RPMI7951 (cell line): ENCODE data around the gene SREBF2. TPM values are rescaled to one million over a fixed set of nuclear protein-coding genes. Genes with fewer than 3 reads are reported as not detected.

Experiments used
- DNase-seq: peaks from one replicate; pipeline ENCODE4 v3.0.0-alpha.2; 2012; ENCODE audit warnings: low read depth
- total RNA-seq: library from RNA; depleted of rRNA; stranded (reverse); fragments of >200 nt; shearing (Covaris generic); gene quantifications from 2 replicates; pipeline ENCODE4 v1.2.3, GENCODE V29; 2014

The SREBF2 gene
- total RNA-seq, 1 experiment from 2014 or later: 27.6 TPM

DNA sequence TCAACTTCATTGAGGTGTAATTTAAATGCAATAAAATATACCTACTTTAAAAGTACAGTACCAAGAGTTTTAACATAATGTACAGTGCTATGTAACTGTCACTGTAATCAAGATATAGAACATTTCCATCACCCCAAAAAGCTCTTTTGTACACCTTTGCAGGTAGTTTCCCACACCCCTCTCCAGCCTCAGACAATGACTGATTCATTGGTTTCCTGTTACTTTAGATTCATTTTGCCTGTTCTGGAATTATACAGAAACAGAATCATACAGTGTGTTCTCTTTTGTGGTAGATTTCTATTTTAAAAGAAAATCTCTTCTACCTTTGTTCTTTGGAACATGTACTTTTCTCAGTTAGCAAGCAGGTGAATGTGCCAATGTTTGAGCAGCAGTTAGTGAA lies 43.8 kb downstream of the SREBF2 start:
- no peak for DNase-seq

DNA sequence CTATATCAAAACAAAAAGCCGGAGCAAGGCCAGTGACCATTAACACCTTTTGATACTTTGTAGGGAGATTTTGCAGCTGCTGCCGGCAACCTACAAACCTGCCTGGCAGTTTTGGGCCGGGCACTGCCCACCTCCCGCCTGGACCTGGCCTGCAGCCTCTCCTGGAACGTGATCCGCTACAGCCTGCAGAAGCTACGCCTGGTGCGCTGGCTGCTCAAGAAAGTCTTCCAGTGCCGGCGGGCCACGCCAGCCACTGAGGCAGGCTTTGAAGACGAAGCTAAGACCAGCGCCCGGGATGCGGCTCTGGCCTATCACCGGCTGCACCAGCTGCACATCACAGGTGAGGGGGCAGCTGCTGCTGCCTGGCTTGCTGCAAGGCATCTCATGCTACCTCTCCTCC lies 47.7 kb downstream of the SREBF2 start:
- DNase-seq: no peak

DNA sequence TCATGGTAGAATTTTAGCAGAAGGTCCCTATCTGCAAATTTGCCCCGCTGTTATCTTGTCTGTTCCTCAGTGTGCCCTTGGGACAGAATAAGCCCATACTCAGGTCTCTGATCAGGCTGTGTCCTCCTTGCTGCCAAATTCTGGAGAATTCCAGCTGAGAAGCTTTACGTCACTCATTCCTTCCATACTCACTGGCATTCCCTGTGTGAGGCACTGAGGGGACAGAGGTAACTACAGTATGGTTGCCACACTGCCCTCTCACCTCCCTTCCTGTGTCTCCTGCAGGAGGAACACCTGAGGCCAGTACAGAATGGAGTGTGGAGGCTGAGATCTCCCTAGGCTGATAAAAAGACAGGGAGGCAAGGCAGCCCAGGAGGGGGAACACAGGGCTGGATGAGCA lies 50.5 kb downstream of the SREBF2 start:
- DNase-seq: no peak

DNA sequence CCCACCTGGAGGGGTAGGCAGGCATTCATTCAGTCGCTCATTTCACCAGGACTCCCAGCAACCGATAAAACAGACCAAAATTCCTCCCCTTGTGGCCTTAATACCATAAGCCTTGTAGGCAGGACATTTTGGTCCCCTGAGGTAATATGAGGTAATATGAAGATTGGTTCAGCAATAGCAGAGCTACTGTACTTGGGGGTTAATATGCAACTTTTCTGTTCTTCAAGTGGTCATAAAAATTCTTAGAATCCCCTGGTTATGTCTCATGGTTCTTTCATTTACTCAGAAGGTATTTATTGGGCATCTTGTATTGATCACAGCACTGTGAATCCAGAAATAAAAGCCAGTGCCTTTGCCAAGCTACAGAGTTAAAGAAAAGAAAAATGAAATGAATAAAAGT lies 52.2 kb downstream of the SREBF2 start:
- DNase-seq: no peak

DNA sequence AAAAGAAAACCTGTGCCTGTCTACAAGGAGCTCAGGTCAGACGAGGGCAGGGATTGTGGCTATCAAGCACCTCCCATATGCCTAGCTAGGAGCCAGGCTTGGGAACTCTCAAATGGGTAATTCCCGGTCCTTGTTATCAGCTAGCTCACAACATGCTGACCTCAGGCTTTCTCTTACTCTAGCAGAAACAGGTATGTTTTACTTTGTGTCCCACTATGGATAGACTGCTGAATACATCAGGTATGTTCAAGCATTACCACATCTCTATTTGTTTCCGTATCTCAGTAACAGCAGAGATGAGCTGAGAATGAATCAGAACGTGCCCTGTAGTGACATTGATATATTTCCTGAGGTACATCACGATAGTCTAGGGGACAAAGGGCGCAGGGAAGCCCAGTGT lies 52.6 kb downstream of the SREBF2 start:
- DNase-seq: no peak

DNA sequence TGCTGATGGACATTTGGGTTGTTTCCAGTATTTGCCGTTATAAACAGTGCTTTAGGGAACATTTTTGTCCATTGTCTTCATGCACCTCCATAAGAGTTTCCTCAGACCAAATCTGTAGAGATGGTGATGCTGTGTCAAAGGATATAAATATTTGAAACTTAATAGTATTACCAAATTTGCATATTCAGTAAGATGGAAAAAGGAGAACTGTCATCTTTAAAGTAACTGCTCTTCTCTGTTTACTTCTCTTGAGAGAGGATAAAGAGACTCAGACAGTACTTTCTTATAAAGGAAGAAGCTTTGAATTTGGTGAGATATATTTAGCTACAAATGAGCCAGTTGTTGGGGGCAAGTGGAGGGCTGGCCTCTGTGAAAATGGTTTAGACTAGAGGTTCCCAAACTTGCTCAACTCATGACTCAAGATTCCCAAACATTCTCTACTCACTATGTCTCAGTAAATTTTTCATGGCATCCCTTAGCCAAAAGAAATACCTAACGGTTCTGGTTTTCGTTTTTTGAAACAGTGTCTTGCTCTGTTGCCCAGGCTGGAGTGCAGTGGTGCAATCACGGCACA lies 55.8 kb downstream of the SREBF2 start:
- no peak for DNase-seq

DNA sequence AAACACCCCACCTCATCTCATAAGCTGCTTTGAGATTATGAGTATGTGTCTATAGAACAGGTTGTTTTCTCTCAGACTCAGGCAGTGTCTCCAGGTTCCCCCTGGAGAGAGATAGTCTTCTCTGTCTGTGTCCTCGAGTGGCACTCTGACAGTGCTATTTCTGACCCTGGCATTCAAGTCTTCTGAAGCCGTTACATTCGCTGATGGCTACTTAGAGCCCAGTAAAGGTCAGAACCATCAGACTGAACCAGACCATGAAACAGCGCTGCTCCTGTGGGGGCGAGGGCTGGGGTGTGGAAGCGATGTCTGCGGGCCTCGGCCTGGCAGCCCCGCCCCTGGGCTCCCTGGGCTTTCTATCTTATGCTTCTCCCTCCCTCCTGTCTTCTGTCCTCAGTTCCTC lies 58.5 kb downstream of the SREBF2 start:
- no peak for DNase-seq

DNA sequence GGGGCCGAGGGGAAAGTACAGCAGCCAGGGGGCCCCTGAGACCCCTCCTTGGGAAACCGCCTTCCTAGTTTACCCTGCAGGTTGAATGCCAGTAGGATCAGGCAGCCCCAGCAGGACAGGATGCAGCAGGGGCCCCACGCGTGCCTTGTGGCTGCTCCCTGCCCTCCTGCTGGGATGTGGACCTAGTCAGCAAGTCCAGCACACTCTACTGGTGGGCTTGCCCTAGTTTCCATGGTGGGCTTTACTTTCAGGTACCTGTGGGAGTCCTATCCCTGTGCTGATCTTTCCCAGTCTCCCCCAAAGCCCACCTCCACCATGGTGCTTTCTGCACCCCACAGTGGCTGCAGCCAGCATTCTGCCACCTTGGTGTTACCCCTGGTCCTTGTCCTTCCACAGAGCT lies 59.8 kb downstream of the SREBF2 start:
- no peak for DNase-seq

DNA sequence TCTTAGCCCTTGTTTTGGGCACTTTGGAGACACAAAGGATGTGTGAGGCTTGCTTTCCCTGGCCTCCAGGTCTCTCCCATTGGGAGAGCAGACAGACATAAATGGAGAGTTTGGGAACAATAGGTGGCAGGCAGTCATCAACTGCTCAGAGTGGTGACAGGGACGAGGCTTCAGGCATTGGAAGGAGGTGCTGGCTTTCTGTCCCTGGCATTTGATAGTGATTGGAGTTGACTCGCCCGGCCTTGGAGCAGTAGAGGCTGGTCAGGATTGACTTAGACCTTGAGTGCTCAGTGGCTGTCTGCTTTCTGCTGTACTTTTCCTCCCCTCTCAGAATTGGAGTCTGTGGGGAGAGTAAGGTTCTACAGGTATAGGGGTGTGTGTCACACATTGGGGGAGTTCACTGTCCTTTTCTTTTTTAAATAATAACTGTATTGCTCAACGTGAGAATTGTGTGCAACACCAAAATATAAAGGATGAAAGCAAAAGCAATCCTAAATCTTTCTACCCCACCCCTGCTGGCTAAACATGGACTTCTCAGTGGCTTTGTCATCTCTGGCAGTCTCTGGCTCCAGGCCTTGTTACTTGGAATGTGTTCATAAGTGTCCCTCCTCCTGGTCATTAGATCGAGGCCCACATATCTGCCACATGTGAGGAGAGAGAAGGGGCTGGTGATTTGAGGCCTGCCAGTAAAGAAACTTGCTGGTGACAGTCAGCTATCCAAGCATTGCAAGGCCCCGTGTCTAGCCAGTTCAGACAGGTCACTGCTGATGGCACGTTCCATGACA lies 60.9 kb downstream of the SREBF2 start:
- no peak for DNase-seq

DNA sequence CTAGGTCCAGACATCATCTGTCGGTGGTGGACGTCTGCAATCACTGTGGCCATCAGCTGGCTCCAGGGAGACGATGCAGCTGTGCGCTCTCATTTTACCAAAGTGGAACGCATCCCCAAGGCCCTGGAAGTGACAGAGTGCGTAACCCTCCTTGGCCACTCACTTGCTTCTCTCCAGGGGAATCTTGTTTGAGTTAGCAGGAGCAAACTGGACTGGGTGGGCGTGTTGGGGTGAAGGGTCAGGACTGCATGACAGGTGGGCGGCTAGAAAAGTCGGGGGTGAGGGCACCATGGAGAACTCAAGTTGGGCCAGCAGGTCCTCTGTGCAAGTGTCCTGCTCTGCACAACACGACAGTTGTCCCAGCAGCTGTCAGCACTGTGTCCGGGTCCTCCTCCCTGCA lies 65.7 kb downstream of the SREBF2 start:
- no peak for DNase-seq

DNA sequence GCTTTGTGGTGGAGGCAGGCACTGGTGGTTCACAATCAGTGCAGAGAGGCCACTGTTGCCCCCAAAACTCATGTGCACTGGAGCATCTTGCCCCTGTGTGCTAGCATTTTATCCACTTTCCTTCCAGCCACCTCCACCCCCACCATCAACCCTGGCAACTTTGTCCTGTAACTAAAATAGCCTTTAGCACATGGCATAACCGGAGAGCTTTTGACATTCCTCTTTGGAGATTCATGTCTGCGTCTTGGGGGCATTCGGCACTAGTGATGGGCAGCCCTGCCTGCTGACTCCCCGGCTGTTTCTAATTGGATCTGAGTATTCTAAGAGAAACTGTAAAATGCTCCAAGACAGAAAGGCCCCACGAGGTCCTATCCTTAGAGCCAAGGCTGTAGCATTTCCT lies 66.2 kb downstream of the SREBF2 start:
- DNase-seq: no peak

DNA sequence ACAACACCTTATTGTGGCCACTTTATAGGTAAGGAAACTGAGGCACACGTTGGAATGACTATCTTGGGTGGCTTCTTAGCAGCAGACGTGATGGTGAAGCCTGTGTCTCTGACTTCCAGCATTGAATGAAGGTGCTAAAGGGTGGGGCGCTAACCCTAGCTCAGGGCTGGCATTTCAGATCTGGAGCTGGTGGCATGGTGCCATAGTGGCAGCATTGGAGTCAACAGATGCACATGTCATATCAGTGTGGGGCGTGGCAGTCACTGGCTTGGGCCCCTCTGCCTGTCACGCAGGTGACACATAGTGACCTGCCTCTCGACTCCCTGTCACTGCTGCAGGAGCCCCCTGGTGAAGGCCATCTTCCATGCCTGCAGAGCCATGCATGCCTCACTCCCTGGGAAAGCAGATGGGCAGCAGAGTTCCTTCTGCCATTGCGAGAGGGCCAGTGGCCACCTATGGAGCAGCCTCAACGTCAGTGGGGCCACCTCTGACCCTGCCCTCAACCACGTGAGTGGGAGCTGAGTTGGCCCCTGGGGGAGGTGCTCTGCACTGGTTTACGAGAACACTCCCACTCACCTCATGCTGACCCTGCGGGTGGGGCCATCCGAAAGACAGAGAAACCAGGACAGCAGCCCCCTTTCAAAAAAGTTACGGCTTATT lies 67.2 kb downstream of the SREBF2 start:
- no peak for DNase-seq

DNA sequence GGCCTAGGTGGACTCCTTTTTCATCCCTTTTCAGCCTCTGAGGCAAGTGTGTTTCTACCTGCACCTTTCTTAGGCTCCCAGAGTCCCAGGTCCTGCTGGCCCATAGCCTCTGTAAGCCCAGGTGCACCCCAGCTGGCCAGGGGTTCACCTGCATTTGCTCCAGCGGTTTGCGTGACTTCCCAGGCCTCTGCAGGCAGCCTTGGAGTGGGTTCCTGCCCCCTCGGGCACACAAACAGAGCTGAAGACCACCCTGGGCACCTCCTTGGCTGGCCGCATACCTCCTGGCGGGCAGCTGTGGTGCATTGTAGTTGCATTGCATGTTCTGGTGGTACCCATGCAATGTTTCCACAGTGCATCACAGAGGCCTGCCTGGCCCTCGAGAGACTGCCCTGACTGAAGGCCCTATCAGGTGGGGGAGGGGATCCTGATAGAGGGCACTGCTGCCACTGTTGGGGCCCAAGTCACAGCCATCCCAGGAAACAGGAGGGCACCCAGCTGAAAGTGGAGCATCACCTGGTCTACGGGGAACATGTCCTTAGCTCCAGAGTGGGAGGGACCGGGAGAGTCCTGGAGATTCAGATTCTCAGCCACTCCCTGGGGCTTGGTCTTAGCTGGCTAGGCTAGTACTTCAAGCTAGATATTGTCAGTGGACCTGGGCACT lies 67.9 kb downstream of the SREBF2 start:
- no peak for DNase-seq

DNA sequence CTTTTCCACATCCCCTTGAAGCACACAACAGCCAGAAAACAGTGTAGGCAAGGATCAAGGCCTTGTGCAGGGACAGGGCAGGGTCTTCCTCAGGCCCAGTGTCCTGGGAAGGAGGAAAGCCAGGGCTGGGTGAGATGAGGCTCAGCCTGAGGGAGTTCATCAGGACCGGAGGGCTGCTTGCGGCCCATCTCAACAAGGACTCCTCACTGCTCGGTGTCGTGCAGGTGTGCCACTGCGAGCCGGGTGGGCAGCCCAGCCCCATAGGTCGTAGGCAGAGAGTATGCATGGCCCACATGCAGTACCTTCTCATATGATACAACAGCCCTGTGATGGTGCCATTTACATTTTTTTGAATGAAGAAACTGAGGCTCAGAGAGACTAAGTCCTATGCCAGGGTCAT lies 69.1 kb downstream of the SREBF2 start:
- DNase-seq: no peak

DNA sequence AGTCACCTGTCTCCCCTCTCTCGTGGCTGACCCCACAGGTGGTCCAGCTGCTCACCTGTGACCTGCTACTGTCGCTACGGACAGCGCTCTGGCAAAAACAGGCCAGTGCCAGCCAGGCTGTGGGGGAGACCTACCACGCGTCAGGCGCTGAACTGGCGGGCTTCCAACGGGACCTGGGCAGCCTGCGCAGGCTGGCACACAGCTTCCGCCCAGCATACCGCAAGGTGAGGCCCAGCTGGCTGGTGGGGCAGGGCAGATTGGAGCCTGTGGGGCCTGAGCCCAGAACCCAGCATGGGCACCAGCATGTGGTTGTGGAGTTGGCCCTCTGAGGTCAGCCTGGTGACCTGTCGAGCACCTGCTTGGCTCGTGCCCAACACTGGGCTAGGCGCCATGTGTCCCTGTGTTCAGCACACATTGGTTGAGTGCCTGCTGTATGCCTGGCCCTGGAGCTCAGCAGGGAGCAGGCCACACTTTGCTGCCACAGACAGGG lies 70.1 kb downstream of the SREBF2 start:
- no peak for DNase-seq

DNA sequence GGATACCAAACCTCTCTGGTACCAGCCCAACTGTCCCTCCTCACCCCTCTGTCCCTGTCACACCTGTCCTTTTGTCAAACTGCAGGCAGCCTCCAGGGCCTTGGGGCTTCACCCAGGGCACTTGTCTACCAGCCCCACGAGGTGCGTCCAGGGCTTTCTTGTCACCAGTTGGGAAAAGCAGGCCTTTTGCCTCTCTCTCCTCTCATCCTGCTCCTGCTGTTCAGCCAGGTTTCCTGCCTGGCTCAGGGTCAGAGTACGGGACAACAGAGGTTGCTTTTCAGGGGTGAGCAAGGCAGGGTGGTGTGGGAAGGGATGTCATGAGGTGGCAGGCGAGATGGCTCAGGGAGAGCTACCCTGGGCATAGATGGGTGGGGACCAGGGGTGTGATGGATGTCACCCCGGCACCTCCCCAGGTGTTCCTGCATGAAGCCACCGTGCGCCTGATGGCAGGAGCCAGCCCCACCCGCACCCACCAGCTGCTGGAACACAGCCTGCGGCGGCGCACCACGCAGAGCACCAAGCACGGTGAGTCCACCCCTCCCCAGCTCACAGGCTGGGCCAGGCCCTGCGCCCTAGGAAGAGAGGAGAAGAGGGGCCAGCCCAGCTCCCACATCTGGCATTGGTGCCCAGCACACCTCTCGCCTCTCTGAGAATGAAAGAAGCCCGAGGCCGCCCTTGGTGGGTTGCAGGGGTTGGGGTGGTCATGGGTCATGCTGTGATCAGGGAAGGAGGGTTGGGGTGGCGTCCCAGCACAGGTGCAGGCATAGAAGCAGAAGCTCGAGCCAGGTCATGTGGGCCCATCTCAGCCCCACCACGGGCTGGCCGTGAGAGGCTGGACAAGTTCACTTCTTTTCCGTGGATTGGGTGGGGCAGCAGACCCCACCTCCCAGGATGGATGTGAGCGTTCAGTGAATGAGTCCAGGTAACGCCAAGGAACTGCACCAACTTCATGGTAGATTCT lies 71.8 kb downstream of the SREBF2 start:
- no peak for DNase-seq

DNA sequence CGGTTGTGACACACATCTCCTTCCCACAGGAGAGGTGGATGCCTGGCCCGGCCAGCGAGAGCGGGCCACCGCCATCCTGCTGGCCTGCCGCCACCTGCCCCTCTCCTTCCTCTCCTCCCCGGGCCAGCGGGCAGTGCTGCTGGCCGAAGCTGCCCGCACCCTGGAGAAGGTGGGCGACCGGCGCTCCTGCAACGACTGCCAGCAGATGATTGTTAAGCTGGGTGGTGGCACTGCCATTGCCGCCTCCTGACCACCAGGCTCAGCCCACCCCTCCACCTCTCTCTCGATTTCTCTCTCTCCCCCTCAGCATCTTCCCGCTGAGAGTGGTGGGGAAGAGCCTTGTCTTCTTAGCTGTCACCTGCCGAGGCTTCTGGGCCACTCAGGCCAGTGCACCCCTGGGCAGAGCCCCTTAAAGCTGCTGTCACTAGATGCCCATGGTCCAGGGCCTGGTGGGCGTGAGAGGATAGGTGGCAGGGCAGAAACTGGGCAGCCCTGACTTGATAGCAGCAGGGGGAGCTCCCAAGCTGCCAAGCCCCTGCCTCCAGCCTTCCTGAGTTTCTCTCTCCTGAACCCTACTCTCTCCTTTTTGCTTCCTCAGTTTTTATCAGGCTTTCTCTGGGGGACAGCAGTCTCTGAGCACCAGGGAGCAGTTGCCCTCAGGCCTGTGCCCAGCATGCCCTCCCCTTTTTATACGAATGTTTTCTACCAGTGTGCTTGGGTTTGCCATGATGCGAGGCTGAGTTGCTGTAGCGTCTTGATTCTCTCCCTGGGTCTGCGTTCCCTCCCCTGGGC lies 72.7 kb downstream of the SREBF2 start:
- DNase-seq: no peak

DNA sequence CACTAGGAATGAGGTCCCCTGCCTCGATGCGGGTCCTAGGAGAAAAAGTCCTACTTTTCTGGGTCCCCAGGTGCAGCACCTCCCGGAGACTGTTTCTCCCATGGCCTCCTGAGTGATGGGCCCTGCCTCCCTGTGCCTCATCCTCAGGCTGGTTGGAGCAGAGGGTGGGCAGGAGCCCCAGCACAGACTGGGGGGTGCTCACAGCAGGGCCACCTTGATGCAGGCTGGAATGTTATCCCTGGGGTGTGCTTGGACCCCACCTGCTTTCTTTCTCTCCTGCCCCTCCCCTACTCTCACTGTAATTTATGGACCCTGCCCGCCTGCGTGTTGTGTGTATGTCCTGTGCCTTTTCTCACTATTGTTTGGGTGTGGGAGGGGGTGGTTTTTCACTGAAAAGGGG lies 73.9 kb downstream of the SREBF2 start:
- DNase-seq: no peak

DNA sequence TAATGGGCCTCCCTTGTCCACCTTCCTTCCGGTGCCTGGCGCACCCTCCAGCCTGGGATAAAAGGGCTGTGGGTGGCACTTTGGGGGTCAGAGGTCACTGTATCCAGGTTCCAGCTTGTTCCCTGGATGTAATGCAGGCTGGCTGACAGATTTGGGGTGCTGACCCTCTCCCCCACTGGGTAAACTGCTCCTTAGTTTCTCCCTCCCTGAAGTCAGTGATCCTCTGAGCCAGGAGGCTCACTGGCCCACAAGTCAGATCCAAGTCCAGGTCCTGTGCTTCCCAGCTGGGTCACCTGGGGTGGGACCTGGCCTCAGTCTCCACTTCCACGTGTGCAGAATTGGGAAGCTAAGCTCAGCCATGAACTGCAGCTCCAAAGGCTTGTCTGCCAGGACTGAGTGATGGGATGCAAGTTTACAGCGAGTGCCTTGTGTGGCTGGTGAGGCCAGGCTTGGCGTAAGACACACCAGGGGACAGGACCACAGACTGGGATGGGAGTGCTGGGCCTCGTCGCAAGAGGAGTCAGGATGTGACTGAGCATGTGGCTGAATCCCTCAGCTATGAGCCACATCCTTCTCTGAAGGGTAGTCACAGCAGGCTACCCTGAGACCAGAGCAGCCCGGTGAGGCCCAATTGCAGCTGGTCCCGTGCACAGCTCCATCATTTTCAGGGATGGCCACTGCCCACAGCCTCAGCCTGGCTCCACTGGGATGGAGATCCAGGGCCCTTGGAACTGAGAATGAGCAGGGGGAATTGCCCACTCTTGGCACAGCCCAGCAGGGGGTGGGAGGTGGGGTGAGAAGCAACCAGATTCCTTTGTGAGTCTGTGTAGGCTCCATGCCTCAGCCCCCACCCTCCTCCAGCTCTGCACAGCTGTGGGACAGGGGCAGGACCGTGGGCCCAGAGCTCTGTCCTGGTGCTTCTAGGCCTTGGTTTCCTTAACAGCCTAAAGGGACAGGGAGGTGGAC lies 74.8 kb downstream of the SREBF2 start:
- DNase-seq: no peak
